Uterine smooth muscle cell (primary cell): ENCODE results near the gene CECR2. TPM values are rescaled to one million over a fixed set of nuclear protein-coding genes. Genes with fewer than 3 reads are reported as not detected.

Experiments used
- total RNA-seq: library from RNA; depleted of rRNA; stranded (reverse); fragments of >200 nt; gene quantifications from 2 replicates; pipeline ENCODE4 v1.2.3, GENCODE V29; 2014

The CECR2 gene
- total RNA-seq, result 0.11 and 0.37 TPM in 2 replicates

GRCh38 chr22:17369439-17370025, at the start of gene CECR2:
CECR2 (plus strand) TSS chr22:17369460; CDS start chr22:17369784, 324 bp downstream.

GRCh38 chr22:17562906-17563870, 193.9 kb downstream of the CECR2 start, which contains the start of gene SLC25A18:
SLC25A18 (plus strand) TSS chr22:17563498; CDS start chr22:17579945, 16,447 bp downstream.

Other genes with a start within 250 kb of the CECR2 start
- gene TMEM121B, start 248.1 kb upstream of the CECR2 start, total RNA-seq, result under 0.01 and 0.11 TPM in 2 replicates
- 36.0 and 41.7 TPM in 2 replicates for gene HDHD5, start 210.2 kb upstream of the CECR2 start, total RNA-seq
- gene ADA2, start 150.0 kb upstream of the CECR2 start, total RNA-seq, result 5.6 and 13.1 TPM in 2 replicates
- under 0.01 and 0.33 TPM in 2 replicates for gene SLC25A18, start 194.0 kb downstream of the CECR2 start, total RNA-seq